Activated naive CD8-positive, alpha-beta T cell (primary cell): ENCODE results near the gene TWF2.
A peak's percentile ranks its signal among the peaks of the same experiment; 100 is the strongest.

Experiments used
- H3K27ac Mint-ChIP-seq: one replicate; pipeline ENCODE4 v1.8.0; 2021; ENCODE audit warnings: mixed read lengths
- H3K27me3 Mint-ChIP-seq: one replicate; pipeline ENCODE4 v1.8.0; 2021; ENCODE audit warnings: mixed read lengths
- H3K36me3 Mint-ChIP-seq: one replicate; pipeline ENCODE4 v1.8.0; 2021; ENCODE audit warnings: mixed read lengths
- H3K4me1 Mint-ChIP-seq: one replicate; pipeline ENCODE4 v1.8.0; 2021; ENCODE audit warnings: low read depth, mixed read lengths
- H3K4me3 Mint-ChIP-seq: one replicate; pipeline ENCODE4 v1.8.0; 2021; ENCODE audit warnings: mild to moderate bottlenecking, mixed read lengths
- H3K9me3 Mint-ChIP-seq: one replicate; pipeline ENCODE4 v1.8.0; 2021; ENCODE audit warnings: low read depth, mixed read lengths

TWF2 gene

GRCh38 chr3:52236424-52236886 lies 2.5 kb downstream of the TWF2 start:
- H3K4me3 Mint-ChIP-seq: peak overlapping the region; percentile 67
- H3K36me3 Mint-ChIP-seq: no peaks in the 10 kb centered on the region
- peak overlapping the region; percentile 85 for H3K27ac Mint-ChIP-seq
- H3K27me3 Mint-ChIP-seq: no peaks in the 10 kb centered on the region
- peaks cover 77% of the 10 kb centered on the region for H3K4me1 Mint-ChIP-seq
- H3K9me3 Mint-ChIP-seq: no peaks in the 10 kb centered on the region

GRCh38 chr3:52234516-52235447 lies 4.2 kb downstream of the TWF2 start:
- no peaks in the 10 kb centered on the region for H3K36me3 Mint-ChIP-seq
- H3K27ac Mint-ChIP-seq: peak overlapping the region; percentile 76
- H3K4me1 Mint-ChIP-seq: peaks cover 64% of the 10 kb centered on the region
- H3K9me3 Mint-ChIP-seq: no peaks in the 10 kb centered on the region
- H3K27me3 Mint-ChIP-seq: no peaks in the 10 kb centered on the region
- H3K4me3 Mint-ChIP-seq: peak overlapping the region; percentile 42

- H3K4me3 Mint-ChIP-seq: peak overlapping the region; percentile 42
- H3K27me3 Mint-ChIP-seq: no peaks in the 10 kb centered on the region
- H3K4me1 Mint-ChIP-seq: peaks cover 61% of the 10 kb centered on the region
- H3K9me3 Mint-ChIP-seq: no peaks in the 10 kb centered on the region
- peak overlapping the region; percentile 76 for H3K27ac Mint-ChIP-seq
- H3K36me3 Mint-ChIP-seq: no peaks in the 10 kb centered on the region
Observed at GRCh38 chr3:52233968-52234367, 5.0 kb downstream of the TWF2 start.

- Mint-ChIP-seq H3K27ac (peak overlapping the region; percentile 61), H3K4me3 (peak overlapping the region; percentile 17), H3K36me3 (no peaks in the 10 kb centered on the region), H3K27me3 (no peaks in the 10 kb centered on the region), H3K9me3 (no peaks in the 10 kb centered on the region), H3K4me1 (peaks cover 57% of the 10 kb centered on the region)
Observed at GRCh38 chr3:52233108-52233591, 5.8 kb downstream of the TWF2 start.

GRCh38 chr3:52232279-52233107 lies 6.5 kb downstream of the TWF2 start:
- Mint-ChIP-seq H3K4me1 (peaks cover 59% of the 10 kb centered on the region), H3K36me3 (no peaks in the 10 kb centered on the region), H3K9me3 (no peaks in the 10 kb centered on the region), H3K4me3 (no peak overlapping the region), H3K27ac (peak overlapping the region; percentile 75), H3K27me3 (no peaks in the 10 kb centered on the region)

GRCh38 chr3:52231502-52232278 lies 7.3 kb downstream of the TWF2 start:
- peak overlapping the region; percentile 64 for H3K4me3 Mint-ChIP-seq
- H3K9me3 Mint-ChIP-seq: no peaks in the 10 kb centered on the region
- H3K27ac Mint-ChIP-seq: peak overlapping the region; percentile 88
- peaks cover 55% of the 10 kb centered on the region for H3K4me1 Mint-ChIP-seq
- H3K36me3 Mint-ChIP-seq: no peaks in the 10 kb centered on the region
- H3K27me3 Mint-ChIP-seq: no peaks in the 10 kb centered on the region

- Mint-ChIP-seq H3K27ac (peak overlapping the region; percentile 88), H3K4me1 (peaks cover 55% of the 10 kb centered on the region), H3K4me3 (no peak overlapping the region), H3K9me3 (no peaks in the 10 kb centered on the region), H3K27me3 (no peaks in the 10 kb centered on the region), H3K36me3 (no peaks in the 10 kb centered on the region)
Observed at GRCh38 chr3:52230889-52231499, 8.0 kb downstream of the TWF2 start.

- Mint-ChIP-seq H3K4me1 (peaks cover 55% of the 10 kb centered on the region), H3K27ac (peak overlapping the region; percentile 76), H3K9me3 (no peaks in the 10 kb centered on the region), H3K4me3 (no peak overlapping the region), H3K36me3 (no peaks in the 10 kb centered on the region), H3K27me3 (no peaks in the 10 kb centered on the region)
Observed at GRCh38 chr3:52230461-52230860, 8.5 kb downstream of the TWF2 start.

GRCh38 chr3:52229656-52230055 lies 9.3 kb downstream of the TWF2 start:
- H3K27me3 Mint-ChIP-seq: no peaks in the 10 kb centered on the region
- no peaks in the 10 kb centered on the region for H3K9me3 Mint-ChIP-seq
- peaks cover 55% of the 10 kb centered on the region for H3K4me1 Mint-ChIP-seq
- H3K4me3 Mint-ChIP-seq: no peak overlapping the region
- no peak overlapping the region for H3K27ac Mint-ChIP-seq
- H3K36me3 Mint-ChIP-seq: no peaks in the 10 kb centered on the region

- H3K36me3 Mint-ChIP-seq: no peaks in the 10 kb centered on the region
- H3K9me3 Mint-ChIP-seq: no peaks in the 10 kb centered on the region
- no peak overlapping the region for H3K27ac Mint-ChIP-seq
- no peaks in the 10 kb centered on the region for H3K27me3 Mint-ChIP-seq
- H3K4me3 Mint-ChIP-seq: no peak overlapping the region
- peaks cover 55% of the 10 kb centered on the region for H3K4me1 Mint-ChIP-seq
Observed at GRCh38 chr3:52228751-52229291, 10.1 kb downstream of the TWF2 start.

GRCh38 chr3:52228266-52228665 lies 10.7 kb downstream of the TWF2 start:
- H3K36me3 Mint-ChIP-seq: no peaks in the 10 kb centered on the region
- no peaks in the 10 kb centered on the region for H3K9me3 Mint-ChIP-seq
- peaks cover 56% of the 10 kb centered on the region for H3K4me1 Mint-ChIP-seq
- peak overlapping the region; percentile 91 for H3K27ac Mint-ChIP-seq
- H3K4me3 Mint-ChIP-seq: no peak overlapping the region
- no peaks in the 10 kb centered on the region for H3K27me3 Mint-ChIP-seq

- H3K9me3 Mint-ChIP-seq: no peaks in the 10 kb centered on the region
- no peaks in the 10 kb centered on the region for H3K27me3 Mint-ChIP-seq
- peaks cover 57% of the 10 kb centered on the region for H3K4me1 Mint-ChIP-seq
- H3K36me3 Mint-ChIP-seq: no peaks in the 10 kb centered on the region
- H3K4me3 Mint-ChIP-seq: no peak overlapping the region
- peak overlapping the region; percentile 91 for H3K27ac Mint-ChIP-seq
Observed at GRCh38 chr3:52227766-52228165, 11.2 kb downstream of the TWF2 start.

- Mint-ChIP-seq H3K4me1 (peaks cover 58% of the 10 kb centered on the region), H3K4me3 (no peak overlapping the region), H3K27me3 (no peaks in the 10 kb centered on the region), H3K36me3 (no peaks in the 10 kb centered on the region), H3K9me3 (no peaks in the 10 kb centered on the region), H3K27ac (peak overlapping the region; percentile 91)
Observed at GRCh38 chr3:52227117-52227516, 11.8 kb downstream of the TWF2 start.
